Measurements from ENCODE around the gene SYVN1.

The SYVN1 gene

GRCh38 chr11:65087827-65088226 lies 46.5 kb downstream of the SYVN1 start:
- no peak for DNase-seq (ENCODE audit: low spot score)

DNA sequence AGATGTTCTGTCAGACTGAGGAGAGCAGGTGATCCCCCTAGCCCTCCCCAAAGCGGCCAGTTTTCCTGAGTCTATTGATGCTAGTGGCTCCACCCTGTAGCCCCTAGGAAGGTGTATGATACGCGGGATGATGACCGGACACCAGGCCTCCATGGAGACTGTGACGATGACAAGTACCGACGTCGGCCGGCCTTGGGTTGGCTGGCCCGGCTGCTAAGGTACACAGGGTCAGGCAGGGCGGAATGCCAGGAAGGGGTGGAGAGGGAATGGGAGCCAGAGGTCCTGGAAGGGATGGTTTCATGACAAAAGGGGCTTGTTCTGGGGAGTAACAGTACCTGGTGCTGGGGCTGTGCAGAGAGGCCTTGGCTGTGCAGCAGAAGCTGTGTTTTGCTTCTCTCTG lies 47.1 kb downstream of the SYVN1 start:
- no peak for DNase-seq (ENCODE audit: low spot score)

DNA sequence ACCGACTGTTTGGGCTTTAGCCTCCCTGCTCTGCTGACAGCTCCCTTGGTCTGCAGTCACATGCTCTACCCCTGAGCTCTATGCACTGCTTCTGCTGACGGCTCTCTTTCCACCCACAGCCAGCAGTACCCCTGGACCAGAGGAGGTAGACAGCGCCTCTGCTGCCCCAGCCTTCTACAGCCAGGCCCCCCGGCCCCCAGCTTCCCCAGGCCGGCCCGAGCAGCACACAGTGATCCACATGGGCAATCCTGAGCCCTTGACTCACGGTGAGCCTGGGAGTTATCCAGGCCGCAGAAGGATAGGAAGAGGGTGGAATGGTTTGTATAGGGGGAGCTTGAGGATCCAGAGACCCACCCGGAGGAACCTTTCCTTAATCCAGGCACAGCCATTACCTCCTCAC lies 47.5 kb downstream of the SYVN1 start:
- no peak for DNase-seq (ENCODE audit: low spot score)

GRCh38 chr11:65085446-65085845 lies 48.9 kb downstream of the SYVN1 start:
- DNase-seq (ENCODE audit: low spot score) = no peak

GRCh38 chr11:65084598-65085375 lies 49.5 kb downstream of the SYVN1 start:
- no peak for DNase-seq (ENCODE audit: low spot score)

DNA sequence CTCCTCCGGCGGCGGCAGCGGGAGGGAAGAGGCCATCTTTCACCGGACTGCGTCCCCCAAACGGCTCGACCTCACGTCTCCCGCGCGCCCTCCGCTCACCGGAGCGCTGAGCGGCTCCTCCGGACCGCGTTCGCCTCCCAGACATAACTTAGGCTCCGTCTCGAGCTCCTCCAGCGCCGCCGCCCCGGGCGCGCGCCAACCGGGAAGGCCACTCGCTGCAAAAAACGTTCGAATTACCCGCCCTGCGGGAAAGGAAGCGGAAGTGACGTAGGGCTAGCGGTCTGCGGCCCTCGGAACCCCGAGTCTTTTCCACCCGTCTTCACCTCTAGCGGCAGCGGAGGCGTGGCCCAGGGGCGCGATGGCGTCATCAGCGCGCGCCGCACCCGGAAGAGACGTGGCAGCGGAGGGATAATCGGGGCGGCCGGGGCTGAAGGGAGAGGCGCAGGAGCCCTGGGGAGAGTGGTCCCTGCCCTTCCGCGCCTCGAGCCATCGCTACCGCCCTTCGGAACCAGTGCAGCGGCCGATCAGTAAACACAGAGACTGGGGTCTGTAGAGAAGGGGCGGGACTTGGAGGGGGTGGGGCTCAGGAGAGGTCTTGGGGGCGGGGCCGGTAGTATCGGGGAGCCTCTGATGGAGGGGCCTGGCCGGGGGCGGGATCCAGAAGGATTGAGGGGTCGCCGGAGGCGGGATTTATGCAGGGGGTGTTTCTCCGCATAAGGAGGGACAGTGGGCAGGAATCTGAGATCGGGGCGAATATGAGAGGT lies 50.3 kb downstream of the SYVN1 start, which contains the start of the genes CDCA5 and ZFPL1:
CDCA5 (minus strand) TSS at position 207 of the 764 bp plus-strand sequence; CDS start at position 145, 62 bp downstream.
ZFPL1 (plus strand) TSS at position 389 of the 764 bp plus-strand sequence. CDS start 477 bp downstream, outside the sequence.
- peak; percentile 94 for DNase-seq (ENCODE audit: low spot score)

DNA sequence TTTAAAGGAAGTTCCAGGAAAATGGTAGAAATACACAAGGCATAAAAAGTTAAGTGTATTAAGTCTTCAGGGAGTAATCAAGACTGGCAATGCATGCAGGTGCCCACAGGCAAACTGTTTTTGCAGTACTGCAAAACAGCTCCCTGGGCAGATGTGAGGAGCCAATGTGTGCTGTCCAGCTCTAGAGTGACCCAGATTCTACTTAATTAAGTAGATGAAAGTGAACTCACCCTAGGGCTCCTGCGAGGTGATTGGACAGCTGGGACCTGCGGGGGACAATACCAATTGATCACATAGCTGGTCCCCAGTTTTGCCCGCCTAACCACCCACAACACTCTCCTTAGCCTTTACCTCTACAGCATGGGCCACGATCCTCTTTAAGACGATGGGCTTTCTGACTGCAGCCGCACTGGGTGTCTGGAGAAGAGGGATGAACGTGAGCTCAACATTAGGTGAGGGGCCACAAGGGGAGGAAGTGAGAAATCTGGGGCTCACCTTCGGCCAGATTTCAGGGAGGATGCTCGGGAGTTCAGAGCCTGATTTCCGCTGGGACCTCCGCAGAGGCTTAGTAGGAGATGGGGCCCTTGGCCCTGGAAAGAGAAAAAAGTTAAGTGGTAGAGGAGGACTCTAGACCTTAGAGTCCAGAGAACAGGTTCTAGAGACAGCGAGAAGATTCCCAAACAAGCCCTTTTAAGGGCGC lies 51.0 kb downstream of the SYVN1 start:
- no peak for DNase-seq (ENCODE audit: low spot score)

DNA sequence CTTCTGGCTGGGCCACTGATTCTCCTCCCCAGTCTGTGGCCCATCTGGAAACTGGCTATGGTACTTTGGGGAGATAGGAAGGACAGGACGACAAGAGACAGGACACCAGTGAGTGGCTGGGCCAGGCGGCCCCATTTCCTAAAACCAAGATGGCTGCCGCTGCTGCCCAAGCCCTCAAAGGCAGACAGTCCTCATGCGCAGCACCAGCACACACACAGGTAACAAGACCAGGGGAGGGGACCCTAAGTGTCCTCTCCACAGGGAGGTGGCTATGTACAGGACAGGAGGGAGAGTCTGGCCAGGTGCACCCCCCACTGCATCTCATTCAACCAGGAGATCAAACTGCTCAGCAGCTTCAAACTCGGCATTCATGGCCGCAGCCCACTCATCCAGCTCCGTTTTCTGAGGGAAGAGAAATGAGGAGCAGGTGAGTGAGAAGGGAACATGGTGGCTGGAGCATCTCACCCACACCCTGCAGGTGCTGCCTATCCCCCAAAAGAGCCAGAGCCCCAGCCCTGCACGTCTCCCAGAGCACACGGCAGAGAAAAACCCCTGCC lies 55.5 kb downstream of the SYVN1 start:
- DNase-seq (ENCODE audit: low spot score) = no peak

GRCh38 chr11:65078151-65078550 lies 56.2 kb downstream of the SYVN1 start:
- peak; percentile 45 for DNase-seq (ENCODE audit: low spot score)

DNA sequence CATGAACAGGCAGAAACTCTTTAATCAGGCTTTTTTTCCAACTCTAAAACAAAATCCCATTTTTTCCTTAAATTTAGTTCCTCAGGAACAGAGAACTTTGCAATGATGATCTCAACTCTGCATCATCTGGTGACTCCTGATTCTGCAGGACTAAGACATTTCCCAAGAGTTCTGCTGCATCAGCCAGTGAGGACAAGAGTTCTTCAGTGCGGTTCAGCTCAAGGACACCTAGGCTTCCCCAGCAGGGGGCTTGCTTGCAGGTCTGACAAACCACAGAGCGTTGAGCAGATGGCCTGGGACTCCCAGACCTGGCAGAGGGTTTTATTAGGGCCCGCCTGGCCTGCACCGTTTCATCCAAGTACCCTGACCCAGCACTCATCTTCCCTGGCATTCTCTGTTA lies 56.9 kb downstream of the SYVN1 start:
- peak; percentile 26 for DNase-seq (ENCODE audit: low spot score)

Data from cerebellar cortex (tissue), 1 donor.